HEK293T (cell line): ENCODE measurements around the gene CAPN13.

Source experiments
- CTCF ChIA-PET: fragments of 350-600 bp; formaldehyde crosslinking; extraction: SDS; loops from one replicate; lab custom pipeline; 2021; ENCODE audit warnings: antibody characterized with exemption, inconsistent platforms; lab: Yijun Ruan, JAX
- POLR2A ChIA-PET: fragments of 350-600 bp; formaldehyde crosslinking; extraction: SDS; loops from one replicate; lab custom pipeline; 2020; ENCODE audit warnings: antibody characterized with exemption, inconsistent platforms; lab: Yijun Ruan, JAX
- DNase-seq: peaks from one replicate; pipeline ENCODE4 v3.0.0; 2012; ENCODE audit warnings: mixed read lengths; ENCODE audit errors: extremely low spot score
- ARNT ChIP-seq: fragments of 450-650 bp; IDR thresholded peaks from 2 replicates; pipeline ENCODE4 v1.6.1; 2017; ENCODE audit warnings: mild to moderate bottlenecking
- BHLHE40 ChIP-seq: fragments of 450-650 bp; IDR thresholded peaks from 2 replicates; pipeline ENCODE4 v1.6.1; 2016; ENCODE audit warnings: mild to moderate bottlenecking, moderate library complexity, borderline replicate concordance
- CTBP1 ChIP-seq: fragments of 450-650 bp; IDR thresholded peaks from 2 replicates; pipeline ENCODE4 v1.6.1; 2016; ENCODE audit warnings: borderline replicate concordance
- ELF4 ChIP-seq: fragments of 450-650 bp; IDR thresholded peaks from 2 replicates; pipeline ENCODE4 v1.6.1; 2017; ENCODE audit warnings: antibody characterized with exemption
- FOXA1 ChIP-seq: fragments of 450-650 bp; IDR thresholded peaks from 2 replicates; pipeline ENCODE4 v1.6.1; 2016; ENCODE audit warnings: mild to moderate bottlenecking
- FOXK2 ChIP-seq: fragments of 450-650 bp; IDR thresholded peaks from 2 replicates; pipeline ENCODE4 v1.6.1; 2016; ENCODE audit warnings: mild to moderate bottlenecking
- FOXM1 ChIP-seq: fragments of 450-650 bp; IDR thresholded peaks from 2 replicates; pipeline ENCODE4 v1.6.1; 2017; ENCODE audit warnings: mild to moderate bottlenecking, borderline replicate concordance
- HDGF ChIP-seq: fragments of 450-650 bp; IDR thresholded peaks from 2 replicates; pipeline ENCODE4 v1.6.1; 2017; ENCODE audit warnings: antibody characterized with exemption, borderline replicate concordance
- L3MBTL2 ChIP-seq: fragments of 450-650 bp; conservative IDR thresholded peaks from 2 replicates; pipeline ENCODE4 v1.6.1; 2016; ENCODE audit warnings: mild to moderate bottlenecking
- LEF1 ChIP-seq: fragments of 450-650 bp; IDR thresholded peaks from 2 replicates; pipeline ENCODE4 v1.6.1; 2017; ENCODE audit warnings: mild to moderate bottlenecking, borderline replicate concordance
- NFRKB ChIP-seq: fragments of 450-650 bp; IDR thresholded peaks from 2 replicates; pipeline ENCODE4 v1.6.1; 2016; ENCODE audit warnings: mild to moderate bottlenecking, moderate library complexity
- PKNOX1 ChIP-seq: fragments of 450-650 bp; IDR thresholded peaks from 2 replicates; pipeline ENCODE4 v1.6.1; 2016
- SP1 ChIP-seq: fragments of 450-650 bp; IDR thresholded peaks from 2 replicates; pipeline ENCODE4 v1.6.1; 2017
- SUZ12 ChIP-seq: fragments of 450-650 bp; IDR thresholded peaks from 2 replicates; pipeline ENCODE4 v1.6.1; 2016; ENCODE audit warnings: mild to moderate bottlenecking
- TARDBP ChIP-seq: fragments of 450-650 bp; IDR thresholded peaks from 2 replicates; pipeline ENCODE4 v1.6.1; 2016
- ZNF384 ChIP-seq: fragments of 450-650 bp; IDR thresholded peaks from 2 replicates; pipeline ENCODE4 v1.6.1; 2016

The CAPN13 gene

GRCh38 chr2:30752811-30753210, 54.4 kb downstream of the CAPN13 start:
- TF ChIP-seq FOXK2 (no peak), L3MBTL2 (no peak), CTBP1 (no peak), HDGF (no peak), TARDBP (no peak), ZNF384 (no peak), PKNOX1 (no peak), SP1 (no peak), ELF4 (no peak), FOXA1 (no peak), NFRKB (no peak), FOXM1 (no peak), BHLHE40 (no peak), ARNT (no peak), SUZ12 (no peak), LEF1 (no peak)
- ChIA-PET POLR2A (no interaction called here), CTCF (no interaction called here)
- no peak for DNase-seq

- POLR2A ChIA-PET = no interaction called here
- DNase-seq = no peak
- TF ChIP-seq FOXM1 (no peak), SUZ12 (no peak), TARDBP (no peak), ZNF384 (no peak), SP1 (no peak), L3MBTL2 (no peak), ELF4 (no peak), ARNT (no peak), PKNOX1 (no peak), LEF1 (no peak), FOXK2 (no peak), BHLHE40 (no peak), FOXA1 (no peak), HDGF (no peak), NFRKB (no peak), CTBP1 (no peak)
- CTCF ChIA-PET = no interaction called here
Measured at GRCh38 chr2:30747206-30747605, 60.0 kb downstream of the CAPN13 start.

GRCh38 chr2:30744823-30745222, 62.4 kb downstream of the CAPN13 start:
- ChIA-PET POLR2A (no interaction called here), CTCF (interaction anchor here (0.8 kb wide), 1 partner anchor 10 kb away, joined by 3 read pairs; no protein-coding TSS in a partner anchor)
- DNase-seq = no peak
- TF ChIP-seq HDGF (no peak), CTBP1 (no peak), ELF4 (no peak), LEF1 (no peak), L3MBTL2 (no peak), TARDBP (no peak), FOXK2 (no peak)

GRCh38 chr2:30741576-30741975, 65.7 kb downstream of the CAPN13 start:
- no peak for DNase-seq
- TF ChIP-seq BHLHE40 (no peak), NFRKB (no peak), SUZ12 (no peak), FOXK2 (no peak), ELF4 (no peak), PKNOX1 (no peak), CTBP1 (no peak), HDGF (no peak), SP1 (no peak), TARDBP (no peak), FOXA1 (no peak), ARNT (no peak), LEF1 (no peak), FOXM1 (no peak), ZNF384 (no peak), L3MBTL2 (no peak)
- ChIA-PET CTCF (no interaction called here), POLR2A (no interaction called here)

- TF ChIP-seq ZNF384 = no peak
- no peak for TF ChIP-seq FOXK2
- TF ChIP-seq L3MBTL2 = no peak
- no peak for TF ChIP-seq HDGF
- TF ChIP-seq LEF1 = no peak
- TF ChIP-seq ELF4 = no peak
- TF ChIP-seq BHLHE40 = no peak
- TF ChIP-seq FOXA1 = no peak
- no peak for TF ChIP-seq SUZ12
- no peak for TF ChIP-seq FOXM1
- no peak for TF ChIP-seq ARNT
- TF ChIP-seq PKNOX1 = no peak
- no peak for TF ChIP-seq TARDBP
- no peak for TF ChIP-seq CTBP1
- ChIA-PET CTCF (no interaction called here), POLR2A (no interaction called here)
- DNase-seq = no peak
Measured at GRCh38 chr2:30738141-30738911, 68.9 kb downstream of the CAPN13 start.
